ENCODE data around the gene DBH.

The DBH gene

GRCh38 chr9:133609311-133610098, 26.7 kb upstream of the DBH start, which contains the start of gene FAM163B:
Gene FAM163B, minus strand, starts transcription at chr9:133609389. Its CDS starts 29,166 bp downstream, at chr9:133580223.
- no peaks in the 10 kb centered on the region for H3K9me3 ChIP-seq (ENCODE audit: insufficient read depth, low read length)
- peak; percentile 27 for DNase-seq (ENCODE audit: low read depth, low spot score)
- peaks cover 20% of the 10 kb centered on the region for H3K4me1 ChIP-seq (ENCODE audit: insufficient read depth, insufficient read length)
- TF ChIP-seq YY1 (IDR thresholded peaks at IDR 0.05; ENCODE audit: insufficient read depth, insufficient read length) (no peak), SUZ12 (IDR thresholded peaks at IDR 0.05; ENCODE audit: extremely low read depth, insufficient read depth, insufficient read length) (no peak), ZNF274 (IDR thresholded peaks at IDR 0.05; ENCODE audit: low read depth, low read length) (no peak)
- peaks cover 65% of the 10 kb centered on the region for H3K27me3 ChIP-seq (ENCODE audit: insufficient read depth, insufficient read length)
- H3K9ac ChIP-seq (ENCODE audit: insufficient read length, low read depth), result peak within 1 kb of the TSS; percentile 72
- peak within 1 kb of the TSS; percentile 49 for H3K4me3 ChIP-seq (ENCODE audit: insufficient read length, low read depth)
- no peaks in the 10 kb centered on the region for H3K36me3 ChIP-seq (ENCODE audit: insufficient read depth, insufficient read length, low read length)

GRCh38 chr9:133610845-133611244, 25.3 kb upstream of the DBH start:
- TF ChIP-seq YY1 (IDR thresholded peaks at IDR 0.05; ENCODE audit: insufficient read depth, insufficient read length) (no peak), SUZ12 (IDR thresholded peaks at IDR 0.05; ENCODE audit: extremely low read depth, insufficient read depth, insufficient read length) (no peak), ZNF274 (IDR thresholded peaks at IDR 0.05; ENCODE audit: low read depth, low read length) (no peak)
- Histone ChIP-seq H3K9ac (ENCODE audit: insufficient read length, low read depth) (no peak overlapping the region), H3K4me1 (ENCODE audit: insufficient read depth, insufficient read length) (peaks cover 19% of the 10 kb centered on the region), H3K36me3 (ENCODE audit: insufficient read depth, insufficient read length, low read length) (no peaks in the 10 kb centered on the region), H3K4me3 (ENCODE audit: insufficient read length, low read depth) (no peak overlapping the region), H3K9me3 (ENCODE audit: insufficient read depth, low read length) (no peaks in the 10 kb centered on the region), H3K27me3 (ENCODE audit: insufficient read depth, insufficient read length) (peaks cover 74% of the 10 kb centered on the region)
- no peak for DNase-seq (ENCODE audit: low read depth, low spot score)

GRCh38 chr9:133612051-133612450, 24.1 kb upstream of the DBH start:
- Histone ChIP-seq H3K9ac (ENCODE audit: insufficient read length, low read depth) (no peak overlapping the region), H3K9me3 (ENCODE audit: insufficient read depth, low read length) (no peaks in the 10 kb centered on the region), H3K4me1 (ENCODE audit: insufficient read depth, insufficient read length) (peaks cover 14% of the 10 kb centered on the region), H3K36me3 (ENCODE audit: insufficient read depth, insufficient read length, low read length) (no peaks in the 10 kb centered on the region), H3K27me3 (ENCODE audit: insufficient read depth, insufficient read length) (peaks cover 72% of the 10 kb centered on the region), H3K4me3 (ENCODE audit: insufficient read length, low read depth) (no peak overlapping the region)
- DNase-seq (ENCODE audit: low read depth, low spot score), result no peak
- no peak for TF ChIP-seq ZNF274 (IDR thresholded peaks at IDR 0.05; ENCODE audit: low read depth, low read length)
- TF ChIP-seq YY1 (IDR thresholded peaks at IDR 0.05; ENCODE audit: insufficient read depth, insufficient read length), result no peak
- TF ChIP-seq SUZ12 (IDR thresholded peaks at IDR 0.05; ENCODE audit: extremely low read depth, insufficient read depth, insufficient read length), result no peak

- Histone ChIP-seq H3K27me3 (ENCODE audit: insufficient read depth, insufficient read length) (peaks cover 72% of the 10 kb centered on the region), H3K9ac (ENCODE audit: insufficient read length, low read depth) (no peak overlapping the region), H3K4me1 (ENCODE audit: insufficient read depth, insufficient read length) (peaks cover 10% of the 10 kb centered on the region), H3K9me3 (ENCODE audit: insufficient read depth, low read length) (no peaks in the 10 kb centered on the region), H3K36me3 (ENCODE audit: insufficient read depth, insufficient read length, low read length) (no peaks in the 10 kb centered on the region), H3K4me3 (ENCODE audit: insufficient read length, low read depth) (no peak overlapping the region)
- TF ChIP-seq ZNF274 (IDR thresholded peaks at IDR 0.05; ENCODE audit: low read depth, low read length), result no peak
- TF ChIP-seq YY1 (IDR thresholded peaks at IDR 0.05; ENCODE audit: insufficient read depth, insufficient read length), result no peak
- TF ChIP-seq SUZ12 (IDR thresholded peaks at IDR 0.05; ENCODE audit: extremely low read depth, insufficient read depth, insufficient read length), result no peak
- no peak for DNase-seq (ENCODE audit: low read depth, low spot score)
Measured at GRCh38 chr9:133612816-133613215, 23.3 kb upstream of the DBH start.

GRCh38 chr9:133613432-133613831, 22.7 kb upstream of the DBH start:
- Histone ChIP-seq H3K9me3 (ENCODE audit: insufficient read depth, low read length) (no peaks in the 10 kb centered on the region), H3K36me3 (ENCODE audit: insufficient read depth, insufficient read length, low read length) (no peaks in the 10 kb centered on the region), H3K4me1 (ENCODE audit: insufficient read depth, insufficient read length) (peaks cover 10% of the 10 kb centered on the region), H3K4me3 (ENCODE audit: insufficient read length, low read depth) (no peak overlapping the region), H3K27me3 (ENCODE audit: insufficient read depth, insufficient read length) (peaks cover 69% of the 10 kb centered on the region), H3K9ac (ENCODE audit: insufficient read length, low read depth) (no peak overlapping the region)
- TF ChIP-seq ZNF274 (IDR thresholded peaks at IDR 0.05; ENCODE audit: low read depth, low read length) (no peak), SUZ12 (IDR thresholded peaks at IDR 0.05; ENCODE audit: extremely low read depth, insufficient read depth, insufficient read length) (no peak), YY1 (IDR thresholded peaks at IDR 0.05; ENCODE audit: insufficient read depth, insufficient read length) (no peak)
- no peak for DNase-seq (ENCODE audit: low read depth, low spot score)

- peaks cover 63% of the 10 kb centered on the region for H3K27me3 ChIP-seq (ENCODE audit: insufficient read depth, insufficient read length)
- H3K9me3 ChIP-seq (ENCODE audit: insufficient read depth, low read length), result no peaks in the 10 kb centered on the region
- H3K36me3 ChIP-seq (ENCODE audit: insufficient read depth, insufficient read length, low read length), result no peaks in the 10 kb centered on the region
- peaks cover 10% of the 10 kb centered on the region for H3K4me1 ChIP-seq (ENCODE audit: insufficient read depth, insufficient read length)
- no peak overlapping the region for H3K9ac ChIP-seq (ENCODE audit: insufficient read length, low read depth)
- no peak for DNase-seq (ENCODE audit: low read depth, low spot score)
- no peak for TF ChIP-seq ZNF274 (IDR thresholded peaks at IDR 0.05; ENCODE audit: low read depth, low read length)
- H3K4me3 ChIP-seq (ENCODE audit: insufficient read length, low read depth), result no peak overlapping the region
Measured at GRCh38 chr9:133614056-133614455, 22.1 kb upstream of the DBH start.

GRCh38 chr9:133614678-133615077, 21.5 kb upstream of the DBH start:
- no peaks in the 10 kb centered on the region for H3K36me3 ChIP-seq (ENCODE audit: insufficient read depth, insufficient read length, low read length)
- DNase-seq (ENCODE audit: low read depth, low spot score), result no peak
- H3K4me1 ChIP-seq (ENCODE audit: insufficient read depth, insufficient read length), result peaks cover 9% of the 10 kb centered on the region
- H3K9me3 ChIP-seq (ENCODE audit: insufficient read depth, low read length), result no peaks in the 10 kb centered on the region
- H3K4me3 ChIP-seq (ENCODE audit: insufficient read length, low read depth), result no peak overlapping the region
- H3K27me3 ChIP-seq (ENCODE audit: insufficient read depth, insufficient read length), result peaks cover 58% of the 10 kb centered on the region
- H3K9ac ChIP-seq (ENCODE audit: insufficient read length, low read depth), result no peak overlapping the region
- TF ChIP-seq YY1 (IDR thresholded peaks at IDR 0.05; ENCODE audit: insufficient read depth, insufficient read length), result no peak
- no peak for TF ChIP-seq SUZ12 (IDR thresholded peaks at IDR 0.05; ENCODE audit: extremely low read depth, insufficient read depth, insufficient read length)
- no peak for TF ChIP-seq ZNF274 (IDR thresholded peaks at IDR 0.05; ENCODE audit: low read depth, low read length)

All from NT2/D1 (cell line).